GM19455 (cell line): ENCODE measurements around the gene QSOX2.

Experiments used
- ATAC-seq: cut with Tn5 transposase; IDR thresholded peaks from one replicate; pipeline ENCODE4 v1.9.1; 2021; ENCODE audit not compliant: unreplicated experiment

Gene QSOX2

GRCh38 chr9:136283291-136284235, 38.0 kb upstream of the QSOX2 start:
- ATAC-seq = peak; percentile 62

- ATAC-seq = no peak
These were observed 36.8 kb upstream of the QSOX2 start for GRCh38 chr9:136282272-136282861.

- ATAC-seq = no peak
These were observed 36.0 kb upstream of the QSOX2 start for GRCh38 chr9:136281421-136282271.

- no peak for ATAC-seq
These were observed 35.1 kb upstream of the QSOX2 start for GRCh38 chr9:136280535-136281315.

- ATAC-seq = no peak
These were observed 33.9 kb upstream of the QSOX2 start for GRCh38 chr9:136279471-136279870.

- no peak for ATAC-seq
These were observed 33.3 kb upstream of the QSOX2 start for GRCh38 chr9:136278894-136279293.

GRCh38 chr9:136278221-136278620, 32.6 kb upstream of the QSOX2 start:
- ATAC-seq = no peak

GRCh38 chr9:136277746-136278145, 32.1 kb upstream of the QSOX2 start:
- ATAC-seq = no peak

- ATAC-seq = no peak
These were observed 31.1 kb upstream of the QSOX2 start for GRCh38 chr9:136276716-136277115.

- ATAC-seq = no peak
These were observed 30.2 kb upstream of the QSOX2 start for GRCh38 chr9:136275655-136276429.

GRCh38 chr9:136274786-136275654, 29.4 kb upstream of the QSOX2 start:
- no peak for ATAC-seq

GRCh38 chr9:136273921-136274785, 28.5 kb upstream of the QSOX2 start:
- no peak for ATAC-seq

- ATAC-seq = no peak
These were observed 27.7 kb upstream of the QSOX2 start for GRCh38 chr9:136273244-136273865.

- no peak for ATAC-seq
These were observed 24.6 kb upstream of the QSOX2 start for GRCh38 chr9:136270173-136270705.

GRCh38 chr9:136268735-136269134, 23.1 kb upstream of the QSOX2 start:
- no peak for ATAC-seq

- ATAC-seq = no peak
These were observed 22.7 kb upstream of the QSOX2 start for GRCh38 chr9:136268318-136268717.
